Ishikawa (cell line): ENCODE measurements around the gene PLD6.

Source experiments
- CEBPB ChIP-seq: IDR thresholded peaks from 2 replicates; pipeline ENCODE4 v1.6.1; 2012
- CREB1 ChIP-seq: IDR thresholded peaks from 2 replicates; pipeline ENCODE4 v1.6.1; 2012; ENCODE audit warnings: low read depth
- EGR1 ChIP-seq: IDR thresholded peaks from 2 replicates; pipeline ENCODE4 v1.6.1; 2012
- EP300 ChIP-seq: IDR thresholded peaks from 2 replicates; pipeline ENCODE4 v1.6.1; 2012; ENCODE audit warnings: borderline replicate concordance
- FOXM1 ChIP-seq: IDR thresholded peaks from 2 replicates; pipeline ENCODE4 v1.6.1; 2012; ENCODE audit warnings: low read depth, borderline replicate concordance
- NFIC ChIP-seq: IDR thresholded peaks from 2 replicates; pipeline ENCODE4 v1.6.1; 2012
- RAD21 ChIP-seq: IDR thresholded peaks from 2 replicates; pipeline ENCODE4 v1.6.1; 2012; ENCODE audit warnings: low read depth
- TAF1 ChIP-seq: IDR thresholded peaks from 2 replicates; pipeline ENCODE4 v1.6.1; 2012; ENCODE audit warnings: low read depth, mild to moderate bottlenecking
- TCF12 ChIP-seq: IDR thresholded peaks from 2 replicates; pipeline ENCODE4 v1.6.1; 2012; ENCODE audit warnings: low read depth
- TEAD4 ChIP-seq: IDR thresholded peaks from 2 replicates; pipeline ENCODE4 v1.6.1; 2012
- YY1 ChIP-seq: IDR thresholded peaks from 2 replicates; pipeline ENCODE4 v1.6.1; 2012; ENCODE audit warnings: low read depth
- ZBTB7A ChIP-seq: IDR thresholded peaks from 2 replicates; pipeline ENCODE4 v1.6.1; 2012; ENCODE audit warnings: low read depth
- TF ChIP-seq, protein P1 (sequence below): IDR thresholded peaks from 2 replicates; pipeline ENCODE4 v1.6.1; 2012
- TF ChIP-seq, protein P2 (sequence below): IDR thresholded peaks from 2 replicates; pipeline ENCODE4 v1.6.1; 2012
- TF ChIP-seq, protein P3 (sequence below): IDR thresholded peaks from 2 replicates; pipeline ENCODE4 v1.6.1; 2012; ENCODE audit warnings: low read depth, mild to moderate bottlenecking

PLD6 gene

DNA sequence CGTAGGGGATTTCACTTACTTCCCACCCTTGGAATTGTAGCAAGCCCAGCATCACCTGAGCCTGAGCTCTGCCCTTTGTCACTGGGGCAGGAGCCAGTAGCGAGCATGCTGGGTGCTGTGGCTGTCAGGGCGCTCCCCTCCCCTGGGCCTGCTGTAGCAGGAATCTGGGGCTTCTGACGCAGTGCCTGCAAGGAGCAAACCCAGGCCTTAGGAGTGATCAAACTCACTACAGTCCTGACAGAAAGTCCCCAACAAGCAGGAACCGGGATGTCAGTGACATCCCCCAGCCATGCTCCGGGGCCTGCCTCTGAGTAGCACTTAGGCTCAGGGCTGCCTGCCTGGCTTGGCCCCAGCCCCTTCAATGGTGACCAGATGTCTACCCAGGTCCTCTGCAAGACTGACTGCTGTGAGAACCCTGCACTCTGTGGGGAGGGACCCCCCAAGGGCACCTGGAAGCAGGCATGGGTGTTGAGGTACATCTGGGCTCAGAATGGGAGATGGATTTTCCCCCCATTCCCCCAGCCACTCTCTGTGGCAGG, 23.5 kb downstream of the PLD6 start:
- TF ChIP-seq NFIC (no peak), EGR1 (no peak), TAF1 (no peak), FOXM1 (no peak), CREB1 (no peak), TEAD4 (no peak), ZBTB7A (no peak), TCF12 (no peak), YY1 (no peak), RAD21 (no peak), EP300 (no peak)
- TF ChIP-seq, protein P1, sequence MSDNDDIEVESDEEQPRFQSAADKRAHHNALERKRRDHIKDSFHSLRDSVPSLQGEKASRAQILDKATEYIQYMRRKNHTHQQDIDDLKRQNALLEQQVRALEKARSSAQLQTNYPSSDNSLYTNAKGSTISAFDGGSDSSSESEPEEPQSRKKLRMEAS: no peak

DNA sequence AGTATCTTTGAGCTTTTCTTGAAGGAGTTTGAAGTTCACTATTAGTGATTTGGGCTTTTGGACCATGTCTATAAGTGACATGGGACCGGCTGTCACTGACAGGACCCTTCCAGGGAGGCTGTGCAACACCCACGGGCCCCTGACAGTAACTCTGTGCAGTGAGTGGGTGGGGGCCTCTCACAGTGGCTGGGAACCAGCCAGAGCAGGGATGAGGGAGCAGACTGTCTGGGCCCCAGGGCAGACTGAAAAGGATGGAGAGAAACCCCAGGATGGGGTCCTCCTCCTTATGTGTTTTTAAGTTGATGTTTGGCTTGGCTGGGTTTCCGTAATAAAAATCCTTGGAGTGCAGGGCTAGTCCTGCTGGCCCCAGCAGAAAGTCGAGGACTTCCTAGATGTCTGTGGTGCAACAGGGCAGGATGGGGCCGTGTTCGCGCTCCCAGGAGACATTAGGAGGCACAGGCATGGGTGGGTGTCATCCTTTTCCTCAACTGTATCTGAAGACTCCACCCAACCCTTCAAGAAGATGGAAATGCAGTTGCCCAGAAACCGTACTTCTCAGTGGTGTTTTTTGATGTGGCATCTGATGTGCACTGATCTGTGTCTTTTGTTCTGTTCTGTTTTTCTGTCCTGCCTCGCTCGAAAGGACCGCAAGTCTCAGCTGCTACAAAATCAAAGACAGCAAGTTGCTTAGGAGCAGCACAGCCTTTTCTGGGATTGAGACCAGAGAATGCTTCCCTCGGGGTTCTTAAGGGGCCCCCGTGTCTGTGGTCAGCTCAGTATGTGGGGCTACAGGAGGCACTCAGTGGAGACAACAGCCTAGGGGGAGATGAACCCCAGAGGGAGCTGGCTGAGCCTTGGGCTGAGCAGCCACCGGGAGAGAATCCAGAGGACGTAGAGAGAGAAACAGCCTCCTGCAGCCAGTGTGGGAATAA, 24.2 kb downstream of the PLD6 start:
- TF ChIP-seq, protein P2, sequence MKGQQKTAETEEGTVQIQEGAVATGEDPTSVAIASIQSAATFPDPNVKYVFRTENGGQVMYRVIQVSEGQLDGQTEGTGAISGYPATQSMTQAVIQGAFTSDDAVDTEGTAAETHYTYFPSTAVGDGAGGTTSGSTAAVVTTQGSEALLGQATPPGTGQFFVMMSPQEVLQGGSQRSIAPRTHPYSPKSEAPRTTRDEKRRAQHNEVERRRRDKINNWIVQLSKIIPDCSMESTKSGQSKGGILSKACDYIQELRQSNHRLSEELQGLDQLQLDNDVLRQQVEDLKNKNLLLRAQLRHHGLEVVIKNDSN: no peak
- TF ChIP-seq ZBTB7A: no peak
- no peak for TF ChIP-seq NFIC
- no peak for TF ChIP-seq EGR1
- TF ChIP-seq TEAD4: no peak
- TF ChIP-seq RAD21: no peak
- TF ChIP-seq, protein P3, sequence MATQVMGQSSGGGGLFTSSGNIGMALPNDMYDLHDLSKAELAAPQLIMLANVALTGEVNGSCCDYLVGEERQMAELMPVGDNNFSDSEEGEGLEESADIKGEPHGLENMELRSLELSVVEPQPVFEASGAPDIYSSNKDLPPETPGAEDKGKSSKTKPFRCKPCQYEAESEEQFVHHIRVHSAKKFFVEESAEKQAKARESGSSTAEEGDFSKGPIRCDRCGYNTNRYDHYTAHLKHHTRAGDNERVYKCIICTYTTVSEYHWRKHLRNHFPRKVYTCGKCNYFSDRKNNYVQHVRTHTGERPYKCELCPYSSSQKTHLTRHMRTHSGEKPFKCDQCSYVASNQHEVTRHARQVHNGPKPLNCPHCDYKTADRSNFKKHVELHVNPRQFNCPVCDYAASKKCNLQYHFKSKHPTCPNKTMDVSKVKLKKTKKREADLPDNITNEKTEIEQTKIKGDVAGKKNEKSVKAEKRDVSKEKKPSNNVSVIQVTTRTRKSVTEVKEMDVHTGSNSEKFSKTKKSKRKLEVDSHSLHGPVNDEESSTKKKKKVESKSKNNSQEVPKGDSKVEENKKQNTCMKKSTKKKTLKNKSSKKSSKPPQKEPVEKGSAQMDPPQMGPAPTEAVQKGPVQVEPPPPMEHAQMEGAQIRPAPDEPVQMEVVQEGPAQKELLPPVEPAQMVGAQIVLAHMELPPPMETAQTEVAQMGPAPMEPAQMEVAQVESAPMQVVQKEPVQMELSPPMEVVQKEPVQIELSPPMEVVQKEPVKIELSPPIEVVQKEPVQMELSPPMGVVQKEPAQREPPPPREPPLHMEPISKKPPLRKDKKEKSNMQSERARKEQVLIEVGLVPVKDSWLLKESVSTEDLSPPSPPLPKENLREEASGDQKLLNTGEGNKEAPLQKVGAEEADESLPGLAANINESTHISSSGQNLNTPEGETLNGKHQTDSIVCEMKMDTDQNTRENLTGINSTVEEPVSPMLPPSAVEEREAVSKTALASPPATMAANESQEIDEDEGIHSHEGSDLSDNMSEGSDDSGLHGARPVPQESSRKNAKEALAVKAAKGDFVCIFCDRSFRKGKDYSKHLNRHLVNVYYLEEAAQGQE: no peak
- TF ChIP-seq YY1: no peak

DNA sequence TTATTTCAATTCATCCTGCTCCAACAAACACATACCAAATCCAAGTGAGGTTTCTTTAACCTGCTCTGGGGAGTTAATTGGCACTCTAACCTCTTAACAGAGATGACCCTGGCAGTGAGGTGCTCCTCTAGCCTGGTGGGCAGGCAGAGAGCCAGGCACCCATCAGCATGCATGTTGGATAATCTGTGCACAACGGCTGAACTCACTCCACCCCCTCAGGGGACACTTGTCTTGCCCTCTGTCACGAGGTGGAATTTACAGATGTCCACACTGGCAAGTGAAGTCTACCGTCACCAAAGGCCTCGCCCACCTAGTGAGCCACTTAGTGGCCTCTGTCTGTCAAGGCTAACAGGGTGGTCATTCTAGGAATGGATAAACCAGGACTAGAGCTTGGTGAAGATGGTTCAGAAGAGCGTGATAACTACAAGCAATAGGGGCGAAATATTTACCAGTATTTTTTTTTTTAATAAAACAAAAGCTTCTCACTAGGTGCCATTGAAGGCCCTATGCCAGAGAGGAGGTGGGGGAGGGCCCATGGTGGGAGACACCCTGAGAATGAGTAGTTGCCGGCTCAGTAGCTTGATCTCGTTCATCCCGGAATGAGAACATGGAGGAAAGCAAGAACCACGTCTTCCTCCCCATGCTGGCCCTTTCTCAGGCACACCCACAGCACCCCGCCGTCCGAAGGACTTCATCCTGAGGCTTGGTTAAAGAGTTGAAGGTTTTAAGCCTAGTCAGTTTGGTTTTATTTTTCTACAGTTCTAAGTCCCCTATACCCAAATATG, 25.2 kb downstream of the PLD6 start:
- TF ChIP-seq EP300 (no peak), ZBTB7A (no peak), TEAD4 (no peak), YY1 (no peak), EGR1 (no peak), FOXM1 (no peak), TAF1 (no peak), CREB1 (no peak), RAD21 (no peak), NFIC (no peak), TCF12 (no peak), CEBPB (no peak)
- TF ChIP-seq, protein P1: no peak
- TF ChIP-seq, protein P2: no peak
- TF ChIP-seq, protein P3: no peak

DNA sequence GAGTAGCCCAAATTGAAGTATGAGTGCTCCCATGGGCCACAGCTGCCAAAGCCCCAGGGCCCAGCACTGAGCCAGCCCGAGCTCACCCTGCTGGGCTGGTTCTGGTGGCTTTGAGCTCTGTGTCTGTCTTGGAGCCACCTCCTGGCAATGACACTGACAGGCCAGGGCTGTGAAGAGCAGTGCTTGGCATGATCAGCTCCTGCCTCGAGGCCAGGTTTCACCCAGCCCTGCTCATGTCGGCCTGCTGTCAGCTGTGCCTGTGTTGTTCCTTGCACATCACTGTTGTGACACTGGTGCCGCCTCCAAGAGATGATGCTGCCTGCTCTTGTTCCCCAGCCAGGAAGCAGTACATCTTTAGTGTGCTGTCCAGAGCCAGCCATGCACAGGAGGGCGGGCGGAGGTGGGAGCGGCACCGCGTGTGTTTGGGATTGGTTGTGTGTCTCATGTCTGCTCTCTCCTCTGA, 26.0 kb downstream of the PLD6 start:
- no peak for TF ChIP-seq EP300
- TF ChIP-seq CEBPB: no peak
- TF ChIP-seq, protein P3: no peak
- TF ChIP-seq, protein P1: no peak
- TF ChIP-seq NFIC: no peak
